WTC11 (cell line): Measurements from ENCODE around the gene TPD52L2. TPM values are rescaled to one million over a fixed set of nuclear protein-coding genes. Genes with fewer than 3 reads are reported as not detected.
A peak's percentile ranks its signal among the peaks of the same experiment; 100 is the strongest.

Experiments
- ATAC-seq: fragments of 200-7000 bp; cut with Tn5 transposase; 2 replicates; pipeline ENCODE4 v1.10.0; 2021; ENCODE audit warnings: mild to moderate bottlenecking, moderate library complexity
- CTCF ChIA-PET: fragments of 300-600 bp; sonication (Branson Sonifier 250); formaldehyde crosslinking; loops from one replicate; lab custom pipeline; 2021; ENCODE audit warnings: antibody characterized with exemption; lab: Charles Lee
- POLR2A ChIA-PET: fragments of 350-600 bp; sonication (Branson Sonifier 250); formaldehyde crosslinking; loops from one replicate; lab custom pipeline; 2021; ENCODE audit warnings: antibody characterized with exemption; lab: Charles Lee
- DNase-seq: peaks from one replicate; pipeline ENCODE4 v3.0.0; 2021; ENCODE audit warnings: low spot score
- H3K27ac Mint-ChIP-seq: 2 replicates; pipeline ENCODE4 v1.8.0; 2021; ENCODE audit warnings: mixed read lengths
- H3K27me3 Mint-ChIP-seq: 2 replicates; pipeline ENCODE4 v1.8.0; 2021; ENCODE audit warnings: low read depth, mild to moderate bottlenecking, moderate library complexity, mixed read lengths
- H3K36me3 Mint-ChIP-seq: 2 replicates; pipeline ENCODE4 v1.8.0; 2021; ENCODE audit warnings: mixed read lengths
- H3K4me1 Mint-ChIP-seq: 2 replicates; pipeline ENCODE4 v1.8.0; 2022; ENCODE audit warnings: mixed read lengths
- H3K4me3 Mint-ChIP-seq: 2 replicates; pipeline ENCODE4 v1.8.0; 2021; ENCODE audit warnings: mild to moderate bottlenecking, moderate library complexity, mixed read lengths
- H3K9me3 Mint-ChIP-seq: 2 replicates; pipeline ENCODE4 v1.8.0; 2021; ENCODE audit warnings: mixed read lengths
- CREB1 ChIP-seq: sonication (generic); formaldehyde crosslinking; IDR thresholded peaks from 2 replicates; pipeline ENCODE4 v1.8.0; 2023; ENCODE audit warnings: mild to moderate bottlenecking, missing genetic modification reagents
- E2F1 ChIP-seq: sonication (generic); formaldehyde crosslinking; IDR thresholded peaks from 2 replicates; pipeline ENCODE4 v1.8.0; 2022; ENCODE audit warnings: mild to moderate bottlenecking, missing genetic modification reagents
- ELF4 ChIP-seq: sonication (generic); formaldehyde crosslinking; IDR thresholded peaks from 2 replicates; pipeline ENCODE4 v1.8.1; 2022; ENCODE audit warnings: low read depth, mild to moderate bottlenecking, moderate library complexity, missing genetic modification reagents
- EMX1 ChIP-seq: fragments of 250-450 bp; sonication (Bioruptor Pico); IDR thresholded peaks from 2 replicates; pipeline ENCODE4 v1.8.0; 2021; ENCODE audit warnings: mild to moderate bottlenecking
- GABPB1 ChIP-seq: sonication (generic); formaldehyde crosslinking; IDR thresholded peaks from 2 replicates; pipeline ENCODE4 v1.8.1; 2023; ENCODE audit warnings: mild to moderate bottlenecking, missing genetic modification reagents
- IRF2 ChIP-seq: sonication (generic); formaldehyde crosslinking; IDR thresholded peaks from 2 replicates; pipeline ENCODE4 v1.8.0; 2022; ENCODE audit warnings: low read depth, missing genetic modification reagents, borderline replicate concordance
- JUN ChIP-seq: sonication (generic); formaldehyde crosslinking; IDR thresholded peaks from 2 replicates; pipeline ENCODE4 v1.8.0; 2023; ENCODE audit warnings: mild to moderate bottlenecking, missing genetic modification reagents
- MYBL2 ChIP-seq: sonication (generic); formaldehyde crosslinking; IDR thresholded peaks from 2 replicates; pipeline ENCODE4 v1.8.1; 2023; ENCODE audit warnings: mild to moderate bottlenecking, moderate library complexity, missing genetic modification reagents
- NFE2L1 ChIP-seq: sonication (generic); formaldehyde crosslinking; IDR thresholded peaks from 2 replicates; pipeline ENCODE4 v1.8.1; 2023; ENCODE audit warnings: missing genetic modification reagents
- NFYB ChIP-seq: sonication (generic); formaldehyde crosslinking; conservative IDR thresholded peaks from 2 replicates; pipeline ENCODE4 v1.8.0; 2022; ENCODE audit warnings: low read depth, missing genetic modification reagents
- NR1H2 ChIP-seq: sonication (generic); formaldehyde crosslinking; IDR thresholded peaks from 2 replicates; pipeline ENCODE4 v1.9.0; 2021; ENCODE audit warnings: mild to moderate bottlenecking, moderate library complexity, missing genetic modification reagents
- RORB ChIP-seq: fragments of 250-450 bp; sonication (Bioruptor Pico); IDR thresholded peaks from 2 replicates; pipeline ENCODE4 v1.9.0; 2021; ENCODE audit warnings: mild to moderate bottlenecking
- SMAD4 ChIP-seq: sonication (generic); formaldehyde crosslinking; IDR thresholded peaks from 2 replicates; pipeline ENCODE4 v1.8.0; 2022; ENCODE audit warnings: mild to moderate bottlenecking, missing genetic modification reagents
- TEAD4 ChIP-seq: sonication (generic); formaldehyde crosslinking; IDR thresholded peaks from 2 replicates; pipeline ENCODE4 v1.8.0; 2022; ENCODE audit warnings: mild to moderate bottlenecking, missing genetic modification reagents
- ZNF121 ChIP-seq: sonication (generic); formaldehyde crosslinking; IDR thresholded peaks from 2 replicates; pipeline ENCODE4 v1.8.0; 2023; ENCODE audit warnings: missing genetic modification reagents
- ZNF138 ChIP-seq: sonication (generic); formaldehyde crosslinking; conservative IDR thresholded peaks from 2 replicates; pipeline ENCODE4 v1.8.1; 2022; ENCODE audit warnings: mild to moderate bottlenecking, moderate library complexity, missing genetic modification reagents
- ZNF671 ChIP-seq: fragments of 250-450 bp; sonication (Bioruptor Pico); IDR thresholded peaks from 2 replicates; pipeline ENCODE4 v1.8.0; 2021; ENCODE audit warnings: mild to moderate bottlenecking
- total RNA-seq: library from RNA; stranded (reverse); gene quantifications from 3 replicates; pipeline ENCODE4 v1.2.3, GENCODE V29; 2021
- TF ChIP-seq, protein P1 (sequence below): sonication (generic); formaldehyde crosslinking; IDR thresholded peaks from 2 replicates; pipeline ENCODE4 v1.8.1; 2022; ENCODE audit warnings: low read depth, mild to moderate bottlenecking, moderate library complexity, missing genetic modification reagents, borderline replicate concordance
- TF ChIP-seq, protein P2 (sequence below): sonication (generic); formaldehyde crosslinking; IDR thresholded peaks from 2 replicates; pipeline ENCODE4 v1.8.0; 2022; ENCODE audit warnings: missing genetic modification reagents
- TF ChIP-seq, protein P3 (sequence below): sonication (generic); formaldehyde crosslinking; IDR thresholded peaks from 2 replicates; pipeline ENCODE4 v1.8.0; 2022; ENCODE audit warnings: mild to moderate bottlenecking, missing genetic modification reagents
- TF ChIP-seq, protein P4 (sequence below): sonication (generic); formaldehyde crosslinking; conservative IDR thresholded peaks from 2 replicates; pipeline ENCODE4 v1.8.1; 2023; ENCODE audit warnings: mild to moderate bottlenecking, low read depth, missing genetic modification reagents, moderate library complexity

Gene TPD52L2
- total RNA-seq, 1 experiment from 2014 or later, result 80.8 TPM

DNA sequence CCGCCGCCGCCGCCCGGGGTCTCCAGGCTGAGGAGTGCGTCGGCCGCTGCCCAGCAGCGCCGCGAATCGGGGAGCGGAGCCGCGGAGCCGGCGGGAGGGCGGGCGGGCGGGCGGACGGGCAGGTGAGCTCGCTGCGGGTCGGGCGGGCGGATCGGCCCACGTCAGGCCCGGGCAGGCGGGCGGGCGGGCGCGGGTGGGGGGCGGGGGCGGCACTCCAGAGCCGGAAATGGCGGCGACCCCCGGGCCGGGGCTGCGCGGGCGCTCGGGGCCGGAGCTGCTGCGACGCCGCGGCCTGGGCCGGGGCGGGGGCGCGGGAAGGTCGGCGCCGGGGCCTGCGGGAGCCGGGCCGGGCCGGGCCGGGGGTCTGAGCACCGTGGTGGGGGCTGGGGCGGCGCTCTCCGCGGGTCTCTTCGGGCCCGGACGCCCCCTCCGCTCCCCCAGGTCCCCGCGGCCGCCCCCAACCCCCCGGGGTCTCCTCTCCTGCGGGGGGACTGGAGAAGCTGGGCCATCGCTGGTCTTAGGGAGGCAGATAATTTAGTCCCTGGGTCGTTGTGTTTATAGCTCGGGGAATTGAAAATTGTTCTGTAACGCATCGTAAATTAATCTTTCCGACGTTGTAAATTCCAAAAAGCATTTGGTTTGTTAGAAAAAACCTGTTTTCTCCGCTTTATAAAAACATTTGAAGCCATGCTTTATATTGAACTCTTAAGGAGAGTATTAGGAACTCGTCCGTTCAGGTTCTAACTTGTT lies 30.3 kb downstream of the TPD52L2 start:
- no peak for DNase-seq
- no peak for TF ChIP-seq NR1H2
- no peak for TF ChIP-seq SMAD4 (CRISPR knock-in tag)
- no peak for TF ChIP-seq ZNF138 (CRISPR knock-in tag)
- no peak for TF ChIP-seq ELF4
- TF ChIP-seq, protein P1, sequence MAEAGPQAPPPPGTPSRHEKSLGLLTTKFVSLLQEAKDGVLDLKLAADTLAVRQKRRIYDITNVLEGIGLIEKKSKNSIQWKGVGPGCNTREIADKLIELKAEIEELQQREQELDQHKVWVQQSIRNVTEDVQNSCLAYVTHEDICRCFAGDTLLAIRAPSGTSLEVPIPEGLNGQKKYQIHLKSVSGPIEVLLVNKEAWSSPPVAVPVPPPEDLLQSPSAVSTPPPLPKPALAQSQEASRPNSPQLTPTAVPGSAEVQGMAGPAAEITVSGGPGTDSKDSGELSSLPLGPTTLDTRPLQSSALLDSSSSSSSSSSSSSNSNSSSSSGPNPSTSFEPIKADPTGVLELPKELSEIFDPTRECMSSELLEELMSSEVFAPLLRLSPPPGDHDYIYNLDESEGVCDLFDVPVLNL (CRISPR knock-in tag), result no peak
- no peak for TF ChIP-seq CREB1 (CRISPR knock-in tag)
- no peak for TF ChIP-seq NFYB (CRISPR knock-in tag)
- no peak for TF ChIP-seq E2F1 (CRISPR knock-in tag)
- TF ChIP-seq TEAD4 (CRISPR knock-in tag), result no peak
- no peak for TF ChIP-seq ZNF671 (CRISPR knock-in tag)
- TF ChIP-seq, protein P2, sequence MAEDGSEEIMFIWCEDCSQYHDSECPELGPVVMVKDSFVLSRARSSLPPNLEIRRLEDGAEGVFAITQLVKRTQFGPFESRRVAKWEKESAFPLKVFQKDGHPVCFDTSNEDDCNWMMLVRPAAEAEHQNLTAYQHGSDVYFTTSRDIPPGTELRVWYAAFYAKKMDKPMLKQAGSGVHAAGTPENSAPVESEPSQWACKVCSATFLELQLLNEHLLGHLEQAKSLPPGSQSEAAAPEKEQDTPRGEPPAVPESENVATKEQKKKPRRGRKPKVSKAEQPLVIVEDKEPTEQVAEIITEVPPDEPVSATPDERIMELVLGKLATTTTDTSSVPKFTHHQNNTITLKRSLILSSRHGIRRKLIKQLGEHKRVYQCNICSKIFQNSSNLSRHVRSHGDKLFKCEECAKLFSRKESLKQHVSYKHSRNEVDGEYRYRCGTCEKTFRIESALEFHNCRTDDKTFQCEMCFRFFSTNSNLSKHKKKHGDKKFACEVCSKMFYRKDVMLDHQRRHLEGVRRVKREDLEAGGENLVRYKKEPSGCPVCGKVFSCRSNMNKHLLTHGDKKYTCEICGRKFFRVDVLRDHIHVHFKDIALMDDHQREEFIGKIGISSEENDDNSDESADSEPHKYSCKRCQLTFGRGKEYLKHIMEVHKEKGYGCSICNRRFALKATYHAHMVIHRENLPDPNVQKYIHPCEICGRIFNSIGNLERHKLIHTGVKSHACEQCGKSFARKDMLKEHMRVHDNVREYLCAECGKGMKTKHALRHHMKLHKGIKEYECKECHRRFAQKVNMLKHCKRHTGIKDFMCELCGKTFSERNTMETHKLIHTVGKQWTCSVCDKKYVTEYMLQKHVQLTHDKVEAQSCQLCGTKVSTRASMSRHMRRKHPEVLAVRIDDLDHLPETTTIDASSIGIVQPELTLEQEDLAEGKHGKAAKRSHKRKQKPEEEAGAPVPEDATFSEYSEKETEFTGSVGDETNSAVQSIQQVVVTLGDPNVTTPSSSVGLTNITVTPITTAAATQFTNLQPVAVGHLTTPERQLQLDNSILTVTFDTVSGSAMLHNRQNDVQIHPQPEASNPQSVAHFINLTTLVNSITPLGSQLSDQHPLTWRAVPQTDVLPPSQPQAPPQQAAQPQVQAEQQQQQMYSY (CRISPR knock-in tag), result no peak
- no peak for TF ChIP-seq NFE2L1
- no peak for TF ChIP-seq ZNF121 (CRISPR knock-in tag)
- TF ChIP-seq, protein P3, sequence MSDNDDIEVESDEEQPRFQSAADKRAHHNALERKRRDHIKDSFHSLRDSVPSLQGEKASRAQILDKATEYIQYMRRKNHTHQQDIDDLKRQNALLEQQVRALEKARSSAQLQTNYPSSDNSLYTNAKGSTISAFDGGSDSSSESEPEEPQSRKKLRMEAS, result no peak
- no peak for TF ChIP-seq MYBL2 (CRISPR knock-in tag)
- TF ChIP-seq, all 79 proteins: peak for 0
- CTCF ChIA-PET, result interaction anchor here (1.2 to 4.2 kb wide), 6 partner anchors 38 to 162 kb away, joined by 3 to 20 read pairs (median 6); partner anchors contain the start of gene SAMD10
- peak overlapping the region; percentile 87 for H3K4me3 Mint-ChIP-seq
- peak; percentile 55 for ATAC-seq
- H3K36me3 Mint-ChIP-seq, result peaks cover 9% of the 10 kb centered on the region
- no peaks in the 10 kb centered on the region for H3K9me3 Mint-ChIP-seq
- H3K27ac Mint-ChIP-seq, result peak overlapping the region; percentile 81
- peaks cover 15% of the 10 kb centered on the region for H3K4me1 Mint-ChIP-seq
- no peaks in the 10 kb centered on the region for H3K27me3 Mint-ChIP-seq
- POLR2A ChIA-PET, result interaction anchor here (1.5 to 1.9 kb wide), 2 partner anchors 30 to 254 kb away, joined by 3 to 8 read pairs; partner anchors contain the start of gene TPD52L2

- Mint-ChIP-seq H3K27ac (peak overlapping the region; percentile 81), H3K4me1 (peaks cover 15% of the 10 kb centered on the region), H3K27me3 (no peaks in the 10 kb centered on the region), H3K36me3 (peaks cover 6% of the 10 kb centered on the region), H3K9me3 (no peaks in the 10 kb centered on the region), H3K4me3 (peak overlapping the region; percentile 87)
- ATAC-seq (no peak), DNase-seq (no peak)
- ChIA-PET CTCF (interaction anchor here (1.2 to 4.2 kb wide), 5 partner anchors 38 to 161 kb away, joined by 3 to 20 read pairs (median 6); partner anchors contain the start of gene SAMD10), POLR2A (no interaction called here)
- TF ChIP-seq JUN (CRISPR knock-in tag) (no peak), E2F1 (CRISPR knock-in tag) (no peak), CREB1 (CRISPR knock-in tag) (no peak), EMX1 (CRISPR knock-in tag) (no peak), RORB (CRISPR knock-in tag) (no peak), GABPB1 (CRISPR knock-in tag) (no peak), IRF2 (CRISPR knock-in tag) (no peak)
- TF ChIP-seq, protein P4, sequence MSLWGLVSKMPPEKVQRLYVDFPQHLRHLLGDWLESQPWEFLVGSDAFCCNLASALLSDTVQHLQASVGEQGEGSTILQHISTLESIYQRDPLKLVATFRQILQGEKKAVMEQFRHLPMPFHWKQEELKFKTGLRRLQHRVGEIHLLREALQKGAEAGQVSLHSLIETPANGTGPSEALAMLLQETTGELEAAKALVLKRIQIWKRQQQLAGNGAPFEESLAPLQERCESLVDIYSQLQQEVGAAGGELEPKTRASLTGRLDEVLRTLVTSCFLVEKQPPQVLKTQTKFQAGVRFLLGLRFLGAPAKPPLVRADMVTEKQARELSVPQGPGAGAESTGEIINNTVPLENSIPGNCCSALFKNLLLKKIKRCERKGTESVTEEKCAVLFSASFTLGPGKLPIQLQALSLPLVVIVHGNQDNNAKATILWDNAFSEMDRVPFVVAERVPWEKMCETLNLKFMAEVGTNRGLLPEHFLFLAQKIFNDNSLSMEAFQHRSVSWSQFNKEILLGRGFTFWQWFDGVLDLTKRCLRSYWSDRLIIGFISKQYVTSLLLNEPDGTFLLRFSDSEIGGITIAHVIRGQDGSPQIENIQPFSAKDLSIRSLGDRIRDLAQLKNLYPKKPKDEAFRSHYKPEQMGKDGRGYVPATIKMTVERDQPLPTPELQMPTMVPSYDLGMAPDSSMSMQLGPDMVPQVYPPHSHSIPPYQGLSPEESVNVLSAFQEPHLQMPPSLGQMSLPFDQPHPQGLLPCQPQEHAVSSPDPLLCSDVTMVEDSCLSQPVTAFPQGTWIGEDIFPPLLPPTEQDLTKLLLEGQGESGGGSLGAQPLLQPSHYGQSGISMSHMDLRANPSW (CRISPR knock-in tag), result no peak
- TF ChIP-seq, protein P2 (CRISPR knock-in tag), result no peak
These were observed 30.8 kb downstream of the TPD52L2 start for GRCh38 chr20:63895952-63896263.
